ENCODE data around the gene KCNG1. TPM values are rescaled to one million over a fixed set of nuclear protein-coding genes. Genes with fewer than 3 reads are reported as not detected.
"Not testable (repeated sequence)": the region's sequence is repeated elsewhere in the genome, so short reads cannot be mapped to it uniquely, and the experiment has no call there.

Gene KCNG1
- total and polyA plus RNA-seq, 2 of the 8 experiments (the other 6 are each of a cell fraction or from before 2014, with no cell fraction given), result 16.0 to 18.0 TPM

DNA sequence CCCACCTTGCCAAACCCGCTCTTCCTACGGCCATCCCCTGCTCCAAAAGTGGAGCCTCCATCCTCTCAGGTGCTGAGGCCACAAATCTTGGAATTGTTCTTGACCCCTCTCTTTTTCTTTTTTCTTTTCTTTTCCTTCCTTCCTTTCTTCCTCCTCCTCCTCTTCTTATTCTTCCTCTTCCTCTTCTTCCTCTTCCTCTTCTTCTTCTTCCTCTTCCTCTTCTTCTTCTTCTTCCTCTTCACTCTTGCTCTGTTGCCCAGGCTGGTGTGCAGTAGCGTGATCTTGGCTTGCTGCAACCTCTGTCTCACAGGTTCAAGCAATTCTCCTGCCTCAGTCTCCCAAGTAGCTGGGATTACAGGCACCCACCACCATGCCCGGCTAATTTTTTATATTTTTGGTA is 44.4 kb downstream of the KCNG1 start:
- H3K14ac ChIP-seq (ENCODE audit: insufficient read length); H2BK5ac ChIP-seq (ENCODE audit: low read depth, low read length); DNase-seq (ENCODE audit: low read depth in 1 of 2, low spot score in 2 of 2); H3K79me1 ChIP-seq (ENCODE audit: low read depth, low read length); H3K27me3 ChIP-seq (replicated peaks in 1 of 4; ENCODE audit: control insufficient read depth in 3 of 4, extremely low read depth in 1 of 4, insufficient read depth in 3 of 4, low read length in 3 of 4); H2AFZ ChIP-seq (ENCODE audit: low read length); H3K4me2 ChIP-seq (ENCODE audit: insufficient read depth in 1 of 2, low read depth in 2 of 2, low read length in 2 of 2); H3K23me2 ChIP-seq (ENCODE audit: low read depth, low read length); H2BK120ac ChIP-seq (replicated peaks; ENCODE audit: low read depth, low read length); H4K5ac ChIP-seq (ENCODE audit: insufficient read length, low read depth, low read length); H4K8ac ChIP-seq (ENCODE audit: extremely low read depth, insufficient read depth, low read length); H4K91ac ChIP-seq (replicated peaks; ENCODE audit: insufficient read length, low read length); H4K20me1 ChIP-seq (replicated peaks in 1 of 2; ENCODE audit: control insufficient read depth in 1 of 2, insufficient read depth in 2 of 2, low read length in 2 of 2); H3K9ac ChIP-seq (replicated peaks in 1 of 4; ENCODE audit: extremely low read depth in 1 of 4, low read depth in 3 of 4, low read length in 3 of 4); H3K79me2 ChIP-seq (ENCODE audit: control insufficient read depth in 1 of 2, insufficient read depth in 2 of 2, low read length in 2 of 2); H2BK20ac ChIP-seq (ENCODE audit: low read length); H2AK5ac ChIP-seq (ENCODE audit: low read depth, low read length); H3K4ac ChIP-seq (replicated peaks; ENCODE audit: insufficient read length, low read depth, low read length); H2BK12ac ChIP-seq (ENCODE audit: low read depth, low read length); H3K18ac ChIP-seq (ENCODE audit: extremely low read depth, low read length); H3K27ac ChIP-seq (ENCODE audit: low read depth, low read length); H3K56ac ChIP-seq (replicated peaks; ENCODE audit: insufficient read length, low read depth, low read length); H2BK15ac ChIP-seq (ENCODE audit: low read length); H3K23ac ChIP-seq (ENCODE audit: insufficient read length); FAIRE-seq; H3K4me1 ChIP-seq (replicated peaks in 1 of 4; ENCODE audit: control insufficient read depth in 3 of 4, insufficient read depth in 4 of 4, low read length in 3 of 4); H3K36me3 ChIP-seq (ENCODE audit: control insufficient read depth in 2 of 4, insufficient read depth in 4 of 4, low read length in 3 of 4); H3K4me3 ChIP-seq (ENCODE audit: extremely low read depth in 1 of 4, insufficient read depth in 2 of 4, low read depth in 3 of 4, low read length in 4 of 4); H3K9me3 ChIP-seq (ENCODE audit: insufficient read depth in 2 of 2, low read depth in 1 of 2, low read length in 1 of 2); POLR2A ChIA-PET (ENCODE audit: partially characterized antibody): not testable (repeated sequence)
- 81% methylated on average over 4 of the region's 4 CpGs; no CpG with 5 or more reads in 1 of the 2 experiments for WGBS, 2 experiments (ENCODE audit: extremely low coverage in 1 of 2, insufficient coverage in 1 of 2, insufficient read length in 1 of 2, insufficient replicate concordance in 2 of 2, low coverage in 1 of 2, low lambda C conversion rate in 2 of 2, missing lambda C conversion rate in 1 of 2)
- CTCF ChIA-PET (ENCODE audit: partially characterized antibody), result interaction anchor here (0.6 to 7.6 kb wide), 4 partner anchors 9 to 70 kb away, joined by 3 to 54 read pairs (median 4); no protein-coding TSS in a partner anchor

All from H1 (cell line).